PFSK-1 (cell line): ENCODE results near the gene INPP5A.

Experiments used
- FOXP2 ChIP-seq: optimal IDR thresholded peaks from 2 replicates; pipeline ENCODE3; 2011; ENCODE audit warnings: borderline replicate concordance, control low read depth, inconsistent platforms; ENCODE audit not compliant: insufficient read depth; ENCODE audit errors: extremely low read length, extremely low read depth
- POLR2AphosphoS5 ChIP-seq: IDR thresholded peaks from 2 replicates; pipeline ENCODE4 v1.6.1; 2012; ENCODE audit warnings: low read depth, mild to moderate bottlenecking, control low read depth, low read length, moderate library complexity
- REST ChIP-seq, 2 experiments: IDR thresholded peaks; 2 replicates each; pipeline versions ENCODE4 v1.6.1 to v1.8.0; 2011 to 2012; ENCODE audit warnings: low read depth in 2 of 2, low read length in 2 of 2, control low read depth in 1 of 2, inconsistent platforms in 1 of 2, mild to moderate bottlenecking in 1 of 2, moderate library complexity in 1 of 2; ENCODE audit not compliant: insufficient read depth in 1 of 2
- SIN3A ChIP-seq: IDR thresholded peaks from 2 replicates; pipeline ENCODE4 v1.6.1; 2012; ENCODE audit warnings: mild to moderate bottlenecking, low read length, moderate library complexity, borderline replicate concordance; ENCODE audit not compliant: insufficient read depth

DNA sequence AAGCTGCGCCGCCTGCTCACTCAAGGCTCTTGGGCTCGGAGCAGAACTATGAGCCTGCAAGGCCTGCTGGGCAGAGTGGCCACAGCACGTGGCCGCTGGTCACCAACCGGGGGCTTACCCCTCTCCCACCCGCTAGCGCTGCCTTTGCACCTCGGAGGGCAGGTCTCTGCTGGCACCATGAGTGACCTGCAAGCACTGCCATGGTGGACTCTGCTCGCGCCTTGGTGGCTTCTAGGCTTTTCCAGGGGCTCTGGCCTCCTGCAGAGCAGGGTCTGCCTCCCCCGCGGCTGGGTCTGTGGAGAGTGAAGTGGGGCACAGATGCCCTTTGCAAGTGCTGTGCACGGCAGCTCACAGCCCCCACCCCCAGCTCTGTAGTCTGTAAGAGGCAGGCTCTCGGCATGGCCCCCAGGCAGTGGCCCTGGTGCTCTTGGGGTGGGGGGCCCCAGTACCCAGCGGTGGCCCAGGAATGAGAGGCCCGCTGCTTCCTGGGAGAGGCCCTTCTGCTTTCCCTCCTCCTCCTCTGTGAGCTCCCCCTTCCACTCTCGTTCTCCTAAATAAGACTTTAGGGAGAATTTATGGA lies 119.6 kb downstream of the INPP5A start:
- TF ChIP-seq FOXP2 (no peak), POLR2AphosphoS5 (no peak), REST (IDR thresholded peaks at IDR 0.05; ENCODE audit: insufficient read depth in 1 of 2, low read depth in 2 of 2, low read length in 2 of 2) (no peak), SIN3A (no peak)
